Glutamatergic neuron (in vitro differentiated cells): ENCODE measurements around the gene DDX19B. TPM values are rescaled to one million over a fixed set of nuclear protein-coding genes. Genes with fewer than 3 reads are reported as not detected.
"Not testable (repeated sequence)": the region's sequence is repeated elsewhere in the genome, so short reads cannot be mapped to it uniquely, and the experiment has no call there.

ENCODE experiments used
- DNase-seq: peaks from one replicate; pipeline ENCODE4 v3.0.0; 2022
- H3K27ac Mint-ChIP-seq: one replicate; pipeline ENCODE4 v1.8.0; 2020; ENCODE audit warnings: mild to moderate bottlenecking, mixed read lengths, inconsistent platforms; ENCODE audit not compliant: unreplicated experiment
- H3K27me3 Mint-ChIP-seq: one replicate; pipeline ENCODE4 v1.8.0; 2020; ENCODE audit warnings: mild to moderate bottlenecking, moderate library complexity, mixed read lengths, inconsistent platforms; ENCODE audit not compliant: unreplicated experiment
- H3K36me3 Mint-ChIP-seq: one replicate; pipeline ENCODE4 v1.8.0; 2020; ENCODE audit warnings: mild to moderate bottlenecking, mixed read lengths, inconsistent platforms; ENCODE audit not compliant: unreplicated experiment
- H3K4me1 Mint-ChIP-seq: one replicate; pipeline ENCODE4 v1.8.0; 2020; ENCODE audit warnings: mild to moderate bottlenecking, low read depth, mixed read lengths, inconsistent platforms; ENCODE audit not compliant: unreplicated experiment
- H3K4me3 Mint-ChIP-seq: one replicate; pipeline ENCODE4 v1.8.0; 2020; ENCODE audit warnings: mild to moderate bottlenecking, mixed read lengths, inconsistent platforms; ENCODE audit not compliant: unreplicated experiment
- H3K9me3 Mint-ChIP-seq: one replicate; pipeline ENCODE4 v1.8.0; 2020; ENCODE audit warnings: mild to moderate bottlenecking, moderate library complexity, mixed read lengths, inconsistent platforms; ENCODE audit not compliant: unreplicated experiment
- total RNA-seq: library from RNA; stranded (reverse); fragmentation: NEBNext Ultra II Directional; extraction: Animal tissue kit (Norgen Biotek cat#: 25700); gene quantifications from one replicate; pipeline ENCODE4 v1.2.1, GENCODE V29; 2021; ENCODE audit not compliant: unreplicated experiment
- TF ChIP-seq, protein P1 (sequence below): fragments of 200-600 bp; sonication (generic); IDR thresholded peaks from one replicate; pipeline ENCODE4 v1.5.0; 2021; ENCODE audit not compliant: partially characterized antibody, unreplicated experiment

The DDX19B gene
- total RNA-seq, 1 donor from 2014 or later: 50.4 TPM

DNA sequence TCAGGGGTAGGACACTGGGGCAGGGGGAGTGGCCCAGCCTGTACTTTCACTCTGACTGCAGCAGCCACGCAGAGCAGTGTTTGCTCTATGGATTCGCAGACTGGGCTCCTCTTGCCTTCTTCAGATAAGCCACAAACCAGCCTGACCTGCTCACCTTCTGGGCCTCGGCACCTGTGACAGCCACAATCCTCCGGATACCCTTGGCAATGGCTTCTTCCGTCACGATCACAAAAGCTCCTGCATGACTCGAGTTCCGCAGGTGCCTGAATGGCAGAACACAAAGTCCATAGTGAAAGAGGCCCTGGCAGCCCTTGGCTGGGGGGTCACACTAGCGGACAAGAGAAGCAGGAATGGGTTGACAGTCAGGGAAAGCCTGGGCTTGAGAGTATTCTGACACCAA lies 43.4 kb upstream of the DDX19B start:
- H3K36me3 Mint-ChIP-seq: no peaks in the 10 kb centered on the region

DNA sequence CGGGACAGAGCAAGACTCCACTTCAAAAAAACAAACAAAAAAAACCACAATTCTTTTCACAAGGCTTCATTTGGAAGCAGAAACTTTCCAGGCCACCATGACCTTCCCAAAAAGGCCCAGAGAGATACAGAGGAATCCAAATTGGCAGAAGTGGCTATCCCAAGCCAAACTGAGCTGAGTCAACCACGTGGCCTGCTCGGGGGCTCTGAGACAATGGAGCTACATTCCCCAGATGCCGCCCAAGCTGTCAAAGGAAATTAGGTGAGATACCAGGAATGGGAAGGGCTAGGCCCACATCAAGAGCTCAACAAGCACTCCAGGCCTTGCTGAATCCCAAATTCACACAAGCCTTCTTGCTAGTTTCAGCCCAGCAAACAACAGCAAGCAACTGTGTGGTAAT lies 41.6 kb upstream of the DDX19B start:
- Mint-ChIP-seq H3K4me1 (no peaks in the 10 kb centered on the region), H3K4me3 (no peak overlapping the region), H3K36me3 (no peaks in the 10 kb centered on the region), H3K9me3 (peaks cover 5% of the 10 kb centered on the region), H3K27ac (no peak overlapping the region), H3K27me3 (peaks cover under 1% of the 10 kb centered on the region)
- TF ChIP-seq, protein P1, sequence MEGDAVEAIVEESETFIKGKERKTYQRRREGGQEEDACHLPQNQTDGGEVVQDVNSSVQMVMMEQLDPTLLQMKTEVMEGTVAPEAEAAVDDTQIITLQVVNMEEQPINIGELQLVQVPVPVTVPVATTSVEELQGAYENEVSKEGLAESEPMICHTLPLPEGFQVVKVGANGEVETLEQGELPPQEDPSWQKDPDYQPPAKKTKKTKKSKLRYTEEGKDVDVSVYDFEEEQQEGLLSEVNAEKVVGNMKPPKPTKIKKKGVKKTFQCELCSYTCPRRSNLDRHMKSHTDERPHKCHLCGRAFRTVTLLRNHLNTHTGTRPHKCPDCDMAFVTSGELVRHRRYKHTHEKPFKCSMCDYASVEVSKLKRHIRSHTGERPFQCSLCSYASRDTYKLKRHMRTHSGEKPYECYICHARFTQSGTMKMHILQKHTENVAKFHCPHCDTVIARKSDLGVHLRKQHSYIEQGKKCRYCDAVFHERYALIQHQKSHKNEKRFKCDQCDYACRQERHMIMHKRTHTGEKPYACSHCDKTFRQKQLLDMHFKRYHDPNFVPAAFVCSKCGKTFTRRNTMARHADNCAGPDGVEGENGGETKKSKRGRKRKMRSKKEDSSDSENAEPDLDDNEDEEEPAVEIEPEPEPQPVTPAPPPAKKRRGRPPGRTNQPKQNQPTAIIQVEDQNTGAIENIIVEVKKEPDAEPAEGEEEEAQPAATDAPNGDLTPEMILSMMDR: no peak
- no peak for DNase-seq

More for the DNA sequence above, 43.4 kb upstream of the DDX19B start:
- no peaks in the 10 kb centered on the region for H3K4me1 Mint-ChIP-seq
- peaks cover 5% of the 10 kb centered on the region for H3K27me3 Mint-ChIP-seq
- H3K4me3 Mint-ChIP-seq: no peak overlapping the region
- TF ChIP-seq, protein P1: no peak
- peaks cover 8% of the 10 kb centered on the region for H3K9me3 Mint-ChIP-seq
- DNase-seq: no peak
- no peak overlapping the region for H3K27ac Mint-ChIP-seq

DNA sequence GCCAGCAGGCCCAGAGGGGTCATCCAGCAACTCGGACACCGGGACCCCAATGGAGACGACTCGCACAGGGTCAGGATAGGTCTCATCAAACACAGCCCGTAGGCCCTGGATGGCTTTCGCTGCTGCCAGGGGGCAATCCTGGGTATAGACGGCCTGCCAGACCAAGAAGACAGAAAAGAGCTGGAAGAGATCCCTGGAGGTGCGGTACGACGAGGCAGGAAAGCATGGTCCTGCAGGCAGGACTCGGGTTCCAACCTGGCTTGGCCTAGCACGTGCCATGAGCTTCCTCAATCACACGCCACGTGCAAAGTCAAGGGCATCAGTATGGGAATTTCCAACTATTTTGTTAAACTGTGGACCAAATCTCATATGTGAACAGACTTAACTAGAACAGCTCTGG lies 40.9 kb upstream of the DDX19B start:
- no peak overlapping the region for H3K27ac Mint-ChIP-seq
- no peak overlapping the region for H3K4me3 Mint-ChIP-seq
- no peak for DNase-seq
- H3K4me1 Mint-ChIP-seq: no peaks in the 10 kb centered on the region
- peaks cover 5% of the 10 kb centered on the region for H3K9me3 Mint-ChIP-seq
- TF ChIP-seq, protein P1: no peak
- no peaks in the 10 kb centered on the region for H3K27me3 Mint-ChIP-seq
- no peaks in the 10 kb centered on the region for H3K36me3 Mint-ChIP-seq

DNA sequence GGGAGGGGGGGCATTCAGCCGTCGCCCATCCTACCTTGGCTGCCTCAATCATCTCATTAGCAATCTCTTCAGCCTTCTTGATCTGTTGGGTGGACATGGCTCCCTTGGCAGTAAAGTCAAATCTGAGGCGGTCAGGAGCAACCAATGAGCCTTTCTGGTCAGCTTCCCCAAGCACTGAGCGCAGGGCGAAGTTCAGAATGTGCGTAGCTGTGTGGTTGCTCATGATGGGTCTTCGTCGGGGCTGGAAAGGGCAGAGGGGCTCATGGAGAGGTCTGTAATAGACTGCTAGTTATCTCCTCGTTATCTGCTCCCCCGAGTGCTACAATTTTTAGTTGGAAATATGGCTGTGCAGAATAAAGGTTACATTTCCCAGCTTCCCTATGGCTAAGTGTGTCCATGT lies 40.0 kb upstream of the DDX19B start:
- peaks cover 5% of the 10 kb centered on the region for H3K9me3 Mint-ChIP-seq
- TF ChIP-seq, protein P1: no peak
- H3K27me3 Mint-ChIP-seq: no peaks in the 10 kb centered on the region
- no peak overlapping the region for H3K4me3 Mint-ChIP-seq
- DNase-seq: no peak
- H3K4me1 Mint-ChIP-seq: no peaks in the 10 kb centered on the region
- no peaks in the 10 kb centered on the region for H3K36me3 Mint-ChIP-seq
- H3K27ac Mint-ChIP-seq: peak overlapping the region; percentile 38

DNA sequence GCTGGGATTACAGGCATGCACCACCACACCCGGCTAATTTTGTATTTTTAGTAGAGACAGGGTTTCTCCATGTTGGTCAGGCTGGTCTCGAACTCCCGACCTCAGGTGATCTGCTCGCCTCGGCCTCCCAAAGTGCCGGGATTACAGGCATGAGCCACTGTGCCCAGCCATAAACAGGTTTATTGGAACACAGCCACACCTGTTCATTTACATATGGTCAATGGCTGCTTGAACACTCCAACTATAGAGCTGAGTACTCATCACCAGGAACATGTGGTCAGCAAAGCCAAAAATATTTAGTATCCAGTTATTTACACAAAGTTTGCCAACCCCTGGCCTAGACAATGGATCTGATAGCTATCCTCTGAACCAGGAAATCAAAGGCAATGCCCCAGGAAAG lies 39.1 kb upstream of the DDX19B start:
- not testable (repeated sequence) for DNase-seq, H3K4me3 Mint-ChIP-seq, H3K36me3 Mint-ChIP-seq, H3K9me3 Mint-ChIP-seq, H3K27ac Mint-ChIP-seq, H3K27me3 Mint-ChIP-seq, H3K4me1 Mint-ChIP-seq

DNA sequence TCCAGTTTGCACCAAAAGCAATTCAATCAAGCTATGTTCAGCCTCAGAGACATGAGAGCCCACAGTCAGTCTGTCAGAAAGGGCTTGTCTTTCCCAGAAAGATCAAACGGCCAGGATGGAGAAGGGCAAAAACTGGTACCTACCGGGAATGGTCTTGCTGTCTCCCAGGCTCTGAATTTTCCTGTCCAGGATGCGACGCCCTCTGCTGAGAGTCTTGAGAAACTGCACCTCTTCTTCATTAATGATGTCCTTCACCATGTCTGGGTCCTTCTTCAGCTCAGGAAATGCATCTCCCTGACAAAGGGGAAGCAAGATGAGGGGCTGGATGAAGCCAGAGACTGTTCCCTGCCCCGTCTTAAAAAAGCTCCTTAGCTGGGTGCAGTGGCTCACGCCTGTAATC lies 31.5 kb upstream of the DDX19B start:
- Mint-ChIP-seq H3K4me1 (peaks cover 3% of the 10 kb centered on the region), H3K27me3 (no peaks in the 10 kb centered on the region), H3K27ac (no peak overlapping the region), H3K4me3 (no peak overlapping the region), H3K9me3 (peaks cover 4% of the 10 kb centered on the region), H3K36me3 (no peaks in the 10 kb centered on the region)
- DNase-seq: peak; percentile 60
- TF ChIP-seq, protein P1: peak; percentile 75

DNA sequence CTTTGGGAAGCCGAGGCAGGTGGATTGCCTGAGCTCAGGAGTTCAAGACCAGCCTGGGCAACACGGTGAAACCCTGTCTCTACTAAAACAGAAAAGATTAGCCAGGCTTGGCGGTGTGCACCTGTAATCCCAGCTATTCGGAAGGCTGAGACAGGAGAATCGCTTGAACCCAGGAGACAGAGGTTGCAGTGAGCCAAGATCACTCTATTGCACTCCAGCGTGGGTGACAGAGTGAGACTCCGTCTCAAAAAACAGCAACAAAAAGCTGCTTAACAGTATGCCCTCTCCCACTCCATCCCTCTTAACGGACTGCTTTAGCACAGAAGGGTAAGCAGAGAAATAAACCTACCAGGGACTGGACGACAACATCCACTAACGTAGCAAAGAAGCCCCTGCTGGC lies 31.1 kb upstream of the DDX19B start:
- not testable (repeated sequence) for DNase-seq, H3K36me3 Mint-ChIP-seq, H3K27me3 Mint-ChIP-seq, H3K27ac Mint-ChIP-seq, H3K4me3 Mint-ChIP-seq, H3K4me1 Mint-ChIP-seq, H3K9me3 Mint-ChIP-seq
